ENCODE data around the gene SFTA2. TPM values are rescaled to one million over a fixed set of nuclear protein-coding genes. Genes with fewer than 3 reads are reported as not detected.

Gene SFTA2
- total and polyA plus RNA-seq, 2 of the 8 experiments (the other 6 are each of a cell fraction or from before 2014, with no cell fraction given), result not detected

- TF ChIP-seq CHD7 (IDR thresholded peaks at IDR 0.05; ENCODE audit: insufficient replicate concordance, low read length), result no peak
These were observed 32.1 kb upstream of the SFTA2 start (continued) for GRCh38 chr6:30964075-30964474.
